NCI-H1092 (cell line): ENCODE results near the gene LRFN2.

ENCODE experiments used
- DNase-seq: peaks from one replicate; lab custom pipeline; 2025; lab: John Stamatoyannopoulos, UW

The LRFN2 gene

DNA sequence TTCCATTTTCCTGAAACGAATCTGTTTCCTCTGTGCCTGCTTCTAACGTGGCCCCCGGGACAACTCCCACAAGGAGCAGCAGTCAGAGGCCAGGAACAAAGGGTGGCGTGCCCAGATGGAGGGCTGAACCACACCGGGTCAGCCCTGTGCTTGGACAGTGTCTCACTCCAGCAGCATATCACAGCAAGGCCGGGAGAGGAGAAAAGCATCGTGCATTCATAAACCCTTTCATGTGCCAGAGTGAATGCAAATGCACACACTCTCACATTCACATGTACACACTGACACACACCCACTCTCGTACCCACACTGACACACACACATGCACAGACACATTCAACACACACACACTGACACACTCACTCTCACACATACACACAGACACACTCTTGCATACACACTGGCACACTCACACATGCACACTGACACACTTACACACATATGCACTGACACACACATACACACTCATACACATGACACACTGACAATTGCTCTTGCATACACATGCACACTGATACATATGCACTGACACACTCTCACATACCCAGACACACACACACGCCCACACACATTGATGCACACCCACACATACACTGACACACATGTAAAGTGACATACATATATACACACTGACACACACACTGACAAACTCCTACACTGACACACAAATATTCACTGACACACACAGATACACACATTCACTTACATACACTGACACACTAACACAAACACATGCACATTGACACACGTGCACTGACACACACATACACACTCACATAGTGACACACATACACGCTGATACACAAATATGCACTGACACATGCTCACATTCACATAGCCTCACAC, 237.0 kb downstream of the LRFN2 start:
- DNase-seq: no peak

DNA sequence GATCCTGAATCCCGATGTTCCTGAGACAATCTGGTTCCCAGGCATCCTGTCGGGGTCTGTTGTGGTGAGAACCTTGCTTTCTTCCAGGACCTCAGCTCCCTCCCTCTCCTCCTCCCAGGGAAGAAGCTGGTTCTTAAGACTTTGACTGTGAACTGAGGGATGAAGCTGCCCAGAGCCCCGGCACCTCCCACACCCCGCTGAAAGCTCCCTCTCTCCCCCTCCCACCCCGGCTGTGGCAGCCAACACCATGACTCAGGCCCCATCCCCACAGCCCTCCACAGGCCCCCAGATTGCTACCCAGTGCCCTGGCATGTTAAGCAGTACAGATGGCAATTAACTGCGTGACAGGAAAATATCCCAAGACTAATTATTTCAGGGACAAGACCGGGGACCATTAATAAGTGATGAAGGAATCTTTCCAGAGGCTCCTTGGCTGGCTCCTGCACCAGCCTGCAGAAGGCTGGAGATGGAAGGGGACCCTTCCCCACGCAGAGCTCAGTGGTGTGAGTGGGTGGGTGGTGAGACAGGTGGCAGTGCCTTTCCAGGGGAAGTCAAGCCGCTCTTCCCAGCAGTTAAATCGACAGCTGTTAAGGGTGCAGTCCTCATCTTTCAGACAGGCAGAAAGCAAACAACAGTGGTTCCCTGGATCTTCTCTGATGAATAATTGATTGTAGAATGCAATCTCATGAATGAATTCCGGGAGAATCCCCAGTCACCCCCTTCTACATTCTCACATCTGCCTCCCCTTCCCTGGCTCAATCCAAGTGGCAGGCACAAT, 237.9 kb downstream of the LRFN2 start:
- no peak for DNase-seq

DNA sequence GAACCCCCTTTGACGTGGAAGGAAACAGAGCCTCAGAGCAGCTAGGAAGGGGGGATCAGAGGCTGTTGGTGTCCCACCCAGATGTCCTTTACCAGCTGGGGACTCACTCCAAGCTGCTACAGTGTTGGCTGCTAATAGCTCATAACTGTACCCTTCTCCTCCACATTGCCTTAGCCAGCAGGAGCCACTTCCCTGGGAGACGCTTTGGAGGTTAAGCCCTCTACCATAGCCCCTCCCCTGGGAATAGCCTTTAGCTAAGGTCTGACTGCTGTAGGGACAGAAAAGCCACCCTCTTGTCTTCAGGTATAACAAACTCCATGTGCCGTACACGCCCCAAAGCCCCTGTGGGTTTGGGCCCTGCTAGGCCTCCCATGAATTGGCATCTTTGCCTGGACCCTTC, 238.6 kb downstream of the LRFN2 start:
- DNase-seq: no peak

GRCh38 chr6:40347571-40348011, 239.6 kb downstream of the LRFN2 start:
- no peak for DNase-seq

DNA sequence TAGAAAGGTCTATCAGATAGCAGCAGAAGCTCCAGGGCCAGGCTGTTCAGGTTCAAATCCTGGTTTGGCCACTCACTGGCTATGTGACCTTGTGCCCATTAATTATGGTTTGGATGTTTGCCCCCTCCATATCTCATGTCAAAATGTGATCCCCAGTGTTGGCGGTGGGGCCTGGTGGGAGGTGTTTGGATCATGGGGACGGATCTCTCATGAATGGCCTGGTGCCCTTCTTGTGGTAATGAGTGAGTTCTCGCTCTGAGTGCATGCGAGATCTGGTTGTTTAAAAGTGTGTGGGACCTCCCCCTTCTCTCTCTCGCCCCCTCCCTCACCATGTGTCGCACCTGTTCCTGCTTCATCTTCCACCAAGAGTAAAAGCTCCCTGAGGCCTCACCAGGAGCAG, 240.9 kb downstream of the LRFN2 start:
- no peak for DNase-seq

- no peak for DNase-seq
Observed at GRCh38 chr6:40344566-40345167, 242.5 kb downstream of the LRFN2 start.

GRCh38 chr6:40343877-40344565, 243.1 kb downstream of the LRFN2 start:
- DNase-seq: no peak

DNA sequence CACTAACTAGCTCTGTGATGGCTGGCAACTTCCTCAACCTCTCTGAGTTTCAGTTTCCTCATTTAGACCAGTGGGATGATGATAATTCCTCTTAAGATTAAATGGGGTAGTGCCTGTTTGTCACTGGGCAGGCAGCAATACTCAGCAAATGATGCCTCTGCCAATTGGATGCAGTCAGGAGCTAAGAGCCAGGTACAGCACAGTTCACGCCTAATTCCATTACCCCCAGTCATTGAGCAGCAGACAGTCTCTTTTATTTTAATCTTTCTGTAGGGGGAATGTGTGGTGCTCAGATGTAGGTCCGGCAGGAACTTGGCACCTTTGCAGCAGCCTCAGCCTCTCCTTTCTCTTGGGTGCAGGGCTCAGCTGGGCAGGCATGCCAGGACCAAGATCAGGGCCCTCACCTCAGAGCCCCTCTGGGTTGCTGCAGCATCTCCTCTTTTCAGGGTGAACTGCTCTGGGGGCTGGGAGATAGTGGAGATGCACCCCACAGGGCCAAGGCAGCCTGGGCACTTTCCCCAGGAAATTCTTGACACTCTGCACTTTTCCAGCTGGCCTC, 243.8 kb downstream of the LRFN2 start:
- DNase-seq: no peak

GRCh38 chr6:40342723-40343122, 244.4 kb downstream of the LRFN2 start:
- no peak for DNase-seq

GRCh38 chr6:40341726-40342125, 245.4 kb downstream of the LRFN2 start:
- DNase-seq: no peak
